ENCODE measurements around the gene P3R3URF. TPM values are rescaled to one million over a fixed set of nuclear protein-coding genes. Genes with fewer than 3 reads are reported as not detected.
"Not testable (repeated sequence)": the region's sequence is repeated elsewhere in the genome, so short reads cannot be mapped to it uniquely, and the experiment has no call there.

The P3R3URF gene
- not detected for polyA plus RNA-seq

- 87 to 88% (median 88%) methylated on average over 13 of the region's 13 CpGs for WGBS, 3 donors
- H3K27ac ChIP-seq (ENCODE audit: low read depth, low read length) = no peak within 1 kb of the TSS
Measured at GRCh38 chr1:46176211-46176865, at the start of gene P3R3URF. P3R3URF (minus strand) TSS chr1:46176488; CDS start chr1:46176471, 17 bp downstream.

GRCh38 chr1:46224966-46225365, 48.7 kb upstream of the P3R3URF start:
- 81 to 94% (median 86%) methylated on average over 4 of the region's 4 CpGs for WGBS, 3 donors
- no peak overlapping the region for H3K27ac ChIP-seq (ENCODE audit: low read depth, low read length)

GRCh38 chr1:46223472-46223943, 47.2 kb upstream of the P3R3URF start:
- WGBS, 3 donors = 13 to 18% (median 16%) methylated on average over 6 of the region's 6 CpGs
- H3K27ac ChIP-seq (ENCODE audit: low read depth, low read length) = no peak overlapping the region

GRCh38 chr1:46223055-46223454, 46.8 kb upstream of the P3R3URF start:
- H3K27ac ChIP-seq (ENCODE audit: low read depth, low read length) = not testable (repeated sequence)
- WGBS, 3 donors = 68 to 83% (median 80%) methylated on average over 11 of the region's 11 CpGs

GRCh38 chr1:46221749-46222148, 45.5 kb upstream of the P3R3URF start:
- no peak overlapping the region for H3K27ac ChIP-seq (ENCODE audit: low read depth, low read length)
- WGBS, 3 donors = 51 to 62% (median 59%) methylated on average over 4 of the region's 4 CpGs

GRCh38 chr1:46220808-46221207, 44.5 kb upstream of the P3R3URF start:
- WGBS, 3 donors = 72 to 84% (median 78%) methylated on average over 3 of the region's 3 CpGs
- no peak overlapping the region for H3K27ac ChIP-seq (ENCODE audit: low read depth, low read length)

- 70 to 86% (median 86%) methylated on average over 18 of the region's 18 CpGs for WGBS, 3 donors
- H3K27ac ChIP-seq (ENCODE audit: low read depth, low read length) = no peak overlapping the region
Measured at GRCh38 chr1:46219551-46220520, 43.5 kb upstream of the P3R3URF start.

GRCh38 chr1:46218443-46218842, 42.2 kb upstream of the P3R3URF start:
- no peak overlapping the region for H3K27ac ChIP-seq (ENCODE audit: low read depth, low read length)
- WGBS, 3 donors = 88 to 90% (median 88%) methylated on average over 8 of the region's 8 CpGs

- H3K27ac ChIP-seq (ENCODE audit: low read depth, low read length) = no peak overlapping the region
Measured at GRCh38 chr1:46215504-46215903, 39.2 kb upstream of the P3R3URF start.

- H3K27ac ChIP-seq (ENCODE audit: low read depth, low read length) = no peak overlapping the region
- 70 to 79% (median 79%) methylated on average over 2 of the region's 2 CpGs for WGBS, 3 donors
Measured at GRCh38 chr1:46211051-46211450, 34.8 kb upstream of the P3R3URF start.

GRCh38 chr1:46210561-46210960, 34.3 kb upstream of the P3R3URF start:
- WGBS, 3 donors = 90 to 96% (median 93%) methylated on average over 3 of the region's 3 CpGs
- H3K27ac ChIP-seq (ENCODE audit: low read depth, low read length) = no peak overlapping the region

GRCh38 chr1:46206399-46206798, 30.1 kb upstream of the P3R3URF start:
- 81 to 90% (median 83%) methylated on average over 2 of the region's 2 CpGs for WGBS, 3 donors
- no peak overlapping the region for H3K27ac ChIP-seq (ENCODE audit: low read depth, low read length)

- no peak overlapping the region for H3K27ac ChIP-seq (ENCODE audit: low read depth, low read length)
- WGBS, 3 donors = 32 to 62% (median 54%) methylated on average over 3 of the region's 3 CpGs
Measured at GRCh38 chr1:46205791-46206190, 29.5 kb upstream of the P3R3URF start.

GRCh38 chr1:46205141-46205540, 28.9 kb upstream of the P3R3URF start:
- no peak overlapping the region for H3K27ac ChIP-seq (ENCODE audit: low read depth, low read length)
- WGBS, 3 donors = 72 to 83% (median 76%) methylated on average over 3 of the region's 3 CpGs

- H3K27ac ChIP-seq (ENCODE audit: low read depth, low read length) = no peak overlapping the region
- WGBS, 3 donors = 13 to 70% (median 28%) methylated on average over 5 of the region's 5 CpGs
Measured at GRCh38 chr1:46204406-46204742, 28.1 kb upstream of the P3R3URF start.

- 28 to 63% (median 29%) methylated on average over 14 of the region's 14 CpGs for WGBS, 3 donors
- no peak overlapping the region for H3K27ac ChIP-seq (ENCODE audit: low read depth, low read length)
Measured at GRCh38 chr1:46203738-46204405, 27.6 kb upstream of the P3R3URF start.

GRCh38 chr1:46199233-46199749, 23.0 kb upstream of the P3R3URF start:
- H3K27ac ChIP-seq (ENCODE audit: low read depth, low read length) = no peak overlapping the region
- 66 to 89% (median 81%) methylated on average over 3 of the region's 3 CpGs for WGBS, 3 donors

GRCh38 chr1:46197964-46198811, 21.9 kb upstream of the P3R3URF start, which contains the start of gene POMGNT1:
POMGNT1 (minus strand) TSS chr1:46198434; CDS start chr1:46197821, 613 bp downstream.
- 0 to 1% (median 0%) methylated on average over 42 to 66 of the region's 67 CpGs for WGBS, 3 donors
- no peak within 1 kb of the TSS for H3K27ac ChIP-seq (ENCODE audit: low read depth, low read length)
